ENCODE results near the gene ARSD. TPM values are rescaled to one million over a fixed set of nuclear protein-coding genes. Genes with fewer than 3 reads are reported as not detected.

Gene ARSD
- total and polyA plus RNA-seq, 2 of the 8 experiments (the other 6 are each of a cell fraction or from before 2014, with no cell fraction given): 1.8 to 3.2 TPM

GRCh38 chrX:2972391-2972790 lies 43.3 kb upstream of the ARSD start (continued):
- TF ChIP-seq CTCF (IDR thresholded peaks at IDR 0.05; ENCODE audit: control extremely low read depth in 1 of 3, insufficient read depth in 1 of 3, low read depth in 1 of 3, low read length in 3 of 3): no peak
- TF ChIP-seq EP300 (IDR thresholded peaks at IDR 0.05; ENCODE audit: borderline replicate concordance in 1 of 2, low read depth in 2 of 2, low read length in 2 of 2): no peak
- TF ChIP-seq CBX5 (IDR thresholded peaks at IDR 0.05; ENCODE audit: low read depth, low read length): no peak
- TF ChIP-seq CHD1 (IDR thresholded peaks at IDR 0.05; ENCODE audit: low read depth, low read length): no peak
- no peak for TF ChIP-seq SP2 (IDR thresholded peaks at IDR 0.05; ENCODE audit: low read length)
- no peak for TF ChIP-seq CHD2 (IDR thresholded peaks at IDR 0.05; ENCODE audit: low read length)
- TF ChIP-seq, protein P1, sequence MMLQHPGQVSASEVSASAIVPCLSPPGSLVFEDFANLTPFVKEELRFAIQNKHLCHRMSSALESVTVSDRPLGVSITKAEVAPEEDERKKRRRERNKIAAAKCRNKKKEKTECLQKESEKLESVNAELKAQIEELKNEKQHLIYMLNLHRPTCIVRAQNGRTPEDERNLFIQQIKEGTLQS (IDR thresholded peaks at IDR 0.05; ENCODE audit: insufficient read depth, low read depth, low read length): no peak
